Measurements from ENCODE around the gene TUBA8. TPM values are rescaled to one million over a fixed set of nuclear protein-coding genes. Genes with fewer than 3 reads are reported as not detected.

Gene TUBA8
- polyA plus RNA-seq, 3 donors = 0.18 to 2.1 (median 0.27) TPM

- no peak overlapping the region for H3K27ac Mint-ChIP-seq
Measured at GRCh38 chr22:18114976-18115652, 4.5 kb downstream of the TUBA8 start.

GRCh38 chr22:18115906-18116371, 5.3 kb downstream of the TUBA8 start:
- Mint-ChIP-seq H3K27ac (no peak overlapping the region), H3K4me1 (peaks cover 27% of the 10 kb centered on the region), H3K4me3 (peak overlapping the region in 1 of 2 donors; percentile 64), H3K36me3 (peaks cover 0 to 3% of the 10 kb centered on the region in 2 donors), H3K27me3 (ENCODE audit: low read depth in 3 of 3) (peaks cover 61 to 79% (median 74%) of the 10 kb centered on the region in 3 donors), H3K9me3 (peaks cover 0 to 5% (median 0%) of the 10 kb centered on the region in 7 donors)
- peaks cover 0 to 14% of the 10 kb centered on the region in 2 donors for H3K9me3 ChIP-seq (replicated peaks in 1 of 2; ENCODE audit: control insufficient read depth in 1 of 2, insufficient read depth in 1 of 2, low read length in 2 of 2)
- H3K4me2 ChIP-seq (replicated peaks; ENCODE audit: extremely low read depth, low read length, poor library complexity, severe bottlenecking) = no peak overlapping the region
- no peak overlapping the region for H2AFZ ChIP-seq (ENCODE audit: insufficient read depth, low read depth, low read length, poor library complexity, severe bottlenecking)
- H3K27me3 ChIP-seq (ENCODE audit: control insufficient read depth in 2 of 2, insufficient read depth in 2 of 2, low read length in 2 of 2) = peaks cover 34 to 58% of the 10 kb centered on the region in 2 donors
- peaks cover 13% of the 10 kb centered on the region for H4K20me1 ChIP-seq (ENCODE audit: insufficient read depth, low read length)
- DNase-seq = no peak
- H3K4me1 ChIP-seq (ENCODE audit: control insufficient read depth in 1 of 2, insufficient read depth in 2 of 2, low read length in 2 of 2) = peaks cover 13 to 15% of the 10 kb centered on the region in 2 donors
- H3K79me2 ChIP-seq (ENCODE audit: insufficient read depth, low read length) = no peaks in the 10 kb centered on the region
- intact Hi-C loops (cut with micrococcal nuclease) = no loop called here
- no peak overlapping the region for H3K4me3 ChIP-seq (replicated peaks in 1 of 3; ENCODE audit: low read depth in 2 of 3, low read length in 3 of 3)
- 52% methylated on average over 8 of the region's 8 CpGs for WGBS (ENCODE audit: insufficient coverage)
- no peak overlapping the region for H3K9ac ChIP-seq (ENCODE audit: insufficient read depth, low read length, poor library complexity, severe bottlenecking)
- H3K27ac ChIP-seq (ENCODE audit: low read depth in 1 of 2, low read length in 2 of 2) = no peak overlapping the region
- no peaks in the 10 kb centered on the region for H3K36me3 ChIP-seq (replicated peaks in 1 of 2; ENCODE audit: control insufficient read depth in 1 of 2, insufficient read depth in 2 of 2, low read length in 2 of 2)
- no peak for TF ChIP-seq CTCF (IDR thresholded peaks at IDR 0.05)

More at GRCh38 chr22:18114976-18115652, 4.5 kb downstream of the TUBA8 start:
- Mint-ChIP-seq H3K36me3 (peaks cover 0 to 3% of the 10 kb centered on the region in 2 donors), H3K4me3 (peak overlapping the region in 1 of 2 donors; percentile 64), H3K9me3 (peaks cover 0 to 7% (median 0%) of the 10 kb centered on the region in 7 donors), H3K4me1 (peaks cover 29% of the 10 kb centered on the region), H3K27me3 (ENCODE audit: low read depth in 3 of 3) (peaks cover 68 to 87% (median 80%) of the 10 kb centered on the region in 3 donors)
- Histone ChIP-seq H3K36me3 (replicated peaks in 1 of 2; ENCODE audit: control insufficient read depth in 1 of 2, insufficient read depth in 2 of 2, low read length in 2 of 2) (no peaks in the 10 kb centered on the region), H3K4me2 (replicated peaks; ENCODE audit: extremely low read depth, low read length, poor library complexity, severe bottlenecking) (no peak overlapping the region), H3K4me1 (ENCODE audit: control insufficient read depth in 1 of 2, insufficient read depth in 2 of 2, low read length in 2 of 2) (peaks cover 13 to 24% of the 10 kb centered on the region in 2 donors), H3K79me2 (ENCODE audit: insufficient read depth, low read length) (no peaks in the 10 kb centered on the region), H3K4me3 (replicated peaks in 1 of 3; ENCODE audit: low read depth in 2 of 3, low read length in 3 of 3) (no peak overlapping the region), H3K9ac (ENCODE audit: insufficient read depth, low read length, poor library complexity, severe bottlenecking) (no peak overlapping the region), H3K9me3 (replicated peaks in 1 of 2; ENCODE audit: control insufficient read depth in 1 of 2, insufficient read depth in 1 of 2, low read length in 2 of 2) (peaks cover 0 to 14% of the 10 kb centered on the region in 2 donors), H2AFZ (ENCODE audit: insufficient read depth, low read depth, low read length, poor library complexity, severe bottlenecking) (no peak overlapping the region), H3K27me3 (ENCODE audit: control insufficient read depth in 2 of 2, insufficient read depth in 2 of 2, low read length in 2 of 2) (peaks cover 38 to 65% of the 10 kb centered on the region in 2 donors), H3K27ac (ENCODE audit: low read depth in 1 of 2, low read length in 2 of 2) (no peak overlapping the region), H4K20me1 (ENCODE audit: insufficient read depth, low read length) (peaks cover 13% of the 10 kb centered on the region)
- DNase-seq = no peak
- no peak for TF ChIP-seq CTCF (IDR thresholded peaks at IDR 0.05)
- 99% methylated on average over 14 of the region's 15 CpGs for WGBS (ENCODE audit: insufficient coverage)
- intact Hi-C loops (cut with micrococcal nuclease) = no loop called here
